H1 (cell line): ENCODE measurements around the gene IRF9. TPM values are rescaled to one million over a fixed set of nuclear protein-coding genes. Genes with fewer than 3 reads are reported as not detected.

Source experiments
- CTCF ChIA-PET: fragments of 300-600 bp; sonication (Branson Sonifier 250); formaldehyde crosslinking; loops from one replicate; lab custom pipeline; 2021; ENCODE audit not compliant: partially characterized antibody; lab: Charles Lee
- POLR2A ChIA-PET: fragments of 300-600 bp; sonication (Branson Sonifier 250); formaldehyde crosslinking; loops from one replicate; lab custom pipeline; 2021; ENCODE audit warnings: inconsistent platforms; ENCODE audit not compliant: partially characterized antibody; lab: Charles Lee
- DNase-seq, 2 experiments: peaks; one replicate each; pipeline versions ENCODE4 v3.0.0 to v3.0.0-alpha.2; 2010 to 2022; ENCODE audit warnings: low spot score in 2 of 2, low read depth in 1 of 2, mixed read lengths in 1 of 2
- FAIRE-seq: peaks from 2 replicates; lab custom pipeline; 2011; peaks lifted over from hg19 to GRCh38; lab: Jason Lieb, UNC
- H2AFZ ChIP-seq: 2 replicates; pipeline ENCODE4 v1.8.1; 2012; ENCODE audit warnings: low read length, inconsistent platforms
- H2AK5ac ChIP-seq: 2 replicates; pipeline ENCODE4 v1.6.1; 2013; ENCODE audit warnings: low read depth, low read length
- H2BK120ac ChIP-seq: replicated peaks from 2 replicates; pipeline ENCODE3; 2013; ENCODE audit warnings: low read depth, low read length, inconsistent platforms
- H2BK12ac ChIP-seq: 2 replicates; pipeline ENCODE4 v1.6.1; 2013; ENCODE audit warnings: low read depth, low read length
- H2BK15ac ChIP-seq: 2 replicates; pipeline ENCODE4 v1.6.1; 2013; ENCODE audit warnings: low read length
- H2BK20ac ChIP-seq: 2 replicates; pipeline ENCODE4 v1.6.1; 2013; ENCODE audit warnings: low read length
- H2BK5ac ChIP-seq: 2 replicates; pipeline ENCODE4 v1.6.1; 2013; ENCODE audit warnings: low read depth, low read length
- H3K14ac ChIP-seq: 2 replicates; pipeline ENCODE4 v1.6.1; 2013; ENCODE audit warnings: inconsistent platforms; ENCODE audit not compliant: insufficient read length
- H3K18ac ChIP-seq: 2 replicates; pipeline ENCODE4 v1.6.1; 2013; ENCODE audit warnings: low read length; ENCODE audit errors: extremely low read depth
- H3K23ac ChIP-seq: 2 replicates; pipeline ENCODE4 v1.6.1; 2013; ENCODE audit warnings: inconsistent platforms; ENCODE audit not compliant: insufficient read length
- H3K23me2 ChIP-seq: 2 replicates; pipeline ENCODE4 v1.6.1; 2013; ENCODE audit warnings: low read depth, low read length
- H3K27ac ChIP-seq: 2 replicates; pipeline ENCODE4 v1.6.1; 2011; ENCODE audit warnings: low read depth, low read length, inconsistent platforms
- H3K27me3 ChIP-seq, 4 experiments: replicated peaks in 1 of 4; 1 replicate in 1 of 4; 2 replicates in 3 of 4; pipeline versions ENCODE4 v1.6.1 to v1.8.1; 2011 to 2013; ENCODE audit warnings: low read length in 3 of 4, mild to moderate bottlenecking in 3 of 4, inconsistent platforms in 2 of 4, mixed read lengths in 2 of 4, moderate library complexity in 1 of 4; ENCODE audit not compliant: control insufficient read depth in 3 of 4, insufficient read depth in 3 of 4; ENCODE audit errors: extremely low read depth in 1 of 4
- H3K36me3 ChIP-seq, 4 experiments: 2 replicates each; pipeline versions ENCODE4 v1.6.1 to v1.8.1; 2011 to 2013; ENCODE audit warnings: mild to moderate bottlenecking in 4 of 4, low read length in 3 of 4, moderate library complexity in 2 of 4, control low read depth in 1 of 4, inconsistent platforms in 1 of 4; ENCODE audit not compliant: insufficient read depth in 4 of 4, control insufficient read depth in 2 of 4
- H3K4ac ChIP-seq: replicated peaks from 2 replicates; pipeline ENCODE3; 2013; ENCODE audit warnings: low read length, low read depth, mixed read lengths, inconsistent platforms; ENCODE audit not compliant: insufficient read length
- H3K4me1 ChIP-seq, 4 experiments: replicated peaks in 1 of 4; 1 replicate in 1 of 4; 2 replicates in 3 of 4; pipeline versions ENCODE4 v1.6.1 to v1.8.1; 2011 to 2013; ENCODE audit warnings: low read length in 3 of 4, inconsistent platforms in 2 of 4, mixed read lengths in 1 of 4; ENCODE audit not compliant: insufficient read depth in 4 of 4, control insufficient read depth in 3 of 4
- H3K4me2 ChIP-seq, 2 experiments: 2 replicates each; pipeline versions ENCODE4 v1.6.1 to v1.8.1; 2011 to 2013; ENCODE audit warnings: low read depth in 2 of 2, low read length in 2 of 2, control low read depth in 1 of 2, inconsistent platforms in 1 of 2, mild to moderate bottlenecking in 1 of 2; ENCODE audit not compliant: insufficient read depth in 1 of 2
- H3K4me3 ChIP-seq, 4 experiments: fragments of 200-600, 300-600 bp in 1 of 4; sonication (generic), shearing (Covaris generic), sonication (Bioruptor Twin) in 1 of 4; 2 replicates each; pipeline versions ENCODE4 v1.5.1 to v1.8.1; 2011 to 2016; ENCODE audit warnings: low read length in 4 of 4, low read depth in 3 of 4, control low read depth in 2 of 4, inconsistent platforms in 2 of 4, mild to moderate bottlenecking in 2 of 4, mixed read lengths in 1 of 4, moderate library complexity in 1 of 4; ENCODE audit not compliant: insufficient read depth in 2 of 4; ENCODE audit errors: extremely low read depth in 1 of 4
- H3K56ac ChIP-seq: replicated peaks from 2 replicates; pipeline ENCODE3; 2013; ENCODE audit warnings: low read depth, mild to moderate bottlenecking, mixed read lengths, low read length, inconsistent platforms; ENCODE audit not compliant: insufficient read length
- H3K79me1 ChIP-seq: 2 replicates; pipeline ENCODE4 v1.6.1; 2013; ENCODE audit warnings: low read depth, low read length, control low read depth
- H3K79me2 ChIP-seq, 2 experiments: 2 replicates each; pipeline versions ENCODE4 v1.6.1 to v1.8.1; 2012 to 2013; ENCODE audit warnings: low read length in 2 of 2, mild to moderate bottlenecking in 2 of 2, inconsistent platforms in 1 of 2; ENCODE audit not compliant: insufficient read depth in 2 of 2, control insufficient read depth in 1 of 2
- H3K9ac ChIP-seq, 4 experiments: replicated peaks in 1 of 4; 1 replicate in 1 of 4; 2 replicates in 3 of 4; pipeline versions ENCODE4 v1.6.1 to v1.8.1; 2011 to 2013; ENCODE audit warnings: low read depth in 3 of 4, low read length in 3 of 4, control low read depth in 2 of 4, mild to moderate bottlenecking in 2 of 4, moderate library complexity in 2 of 4, inconsistent platforms in 1 of 4; ENCODE audit errors: extremely low read depth in 1 of 4
- H3K9me3 ChIP-seq, 2 experiments: 2 replicates each; pipeline versions ENCODE4 v1.6.1 to v1.8.1; 2012 to 2013; ENCODE audit warnings: mild to moderate bottlenecking in 2 of 2, moderate library complexity in 2 of 2, control low read depth in 1 of 2, inconsistent platforms in 1 of 2, low read depth in 1 of 2, low read length in 1 of 2, mixed read lengths in 1 of 2; ENCODE audit not compliant: insufficient read depth in 2 of 2
- H4K20me1 ChIP-seq, 2 experiments: replicated peaks in 1 of 2; 2 replicates each; pipeline versions ENCODE3 to v1.8.1; 2011 to 2013; ENCODE audit warnings: inconsistent platforms in 2 of 2, low read length in 2 of 2, mild to moderate bottlenecking in 1 of 2; ENCODE audit not compliant: insufficient read depth in 2 of 2, control insufficient read depth in 1 of 2
- H4K5ac ChIP-seq: 2 replicates; pipeline ENCODE4 v1.6.1; 2013; ENCODE audit warnings: low read length, low read depth, mixed read lengths, inconsistent platforms; ENCODE audit not compliant: insufficient read length
- H4K8ac ChIP-seq: 2 replicates; pipeline ENCODE4 v1.8.0; 2013; ENCODE audit warnings: mild to moderate bottlenecking, moderate library complexity, low read length, inconsistent platforms; ENCODE audit not compliant: insufficient read depth; ENCODE audit errors: extremely low read depth
- H4K91ac ChIP-seq: replicated peaks from 2 replicates; pipeline ENCODE3; 2013; ENCODE audit warnings: low read length, mixed read lengths, inconsistent platforms; ENCODE audit not compliant: insufficient read length
- GTF2F1 ChIP-seq: IDR thresholded peaks from 2 replicates; pipeline ENCODE4 v1.6.1; 2012; ENCODE audit warnings: low read depth, low read length, improper control_type of control experiment, borderline replicate concordance
- HDAC2 ChIP-seq, 2 experiments: fragments of 300-600 bp in 1 of 2; sonication (generic) in 1 of 2; IDR thresholded peaks; 2 replicates each; pipeline ENCODE4 v1.6.1; 2011 to 2012; ENCODE audit warnings: low read depth in 2 of 2, low read length in 2 of 2, mild to moderate bottlenecking in 2 of 2, moderate library complexity in 2 of 2, borderline replicate concordance in 1 of 2, inconsistent platforms in 1 of 2
- NANOG ChIP-seq: IDR thresholded peaks from 2 replicates; pipeline ENCODE4 v1.6.1; 2011; ENCODE audit warnings: low read length, low read depth, mild to moderate bottlenecking, inconsistent platforms; ENCODE audit not compliant: insufficient read depth, poor library complexity, severe bottlenecking
- PHF8 ChIP-seq: fragments of 200-600 bp; sonication (generic); conservative IDR thresholded peaks from 2 replicates; pipeline ENCODE4 v1.7.1; 2012; ENCODE audit warnings: low read depth, mild to moderate bottlenecking, inconsistent platforms, low read length, moderate library complexity
- RBBP5 ChIP-seq: IDR thresholded peaks from 2 replicates; pipeline ENCODE4 v1.7.1; 2012; ENCODE audit warnings: low read depth, mild to moderate bottlenecking, inconsistent platforms, low read length, moderate library complexity, borderline replicate concordance
- SP1 ChIP-seq: IDR thresholded peaks from 2 replicates; pipeline ENCODE4 v1.6.1; 2011; ENCODE audit warnings: low read depth, low read length
- SUZ12 ChIP-seq: fragments of 200-600 bp; sonication (generic); IDR thresholded peaks from 2 replicates; pipeline ENCODE4 v1.6.1; 2012; ENCODE audit warnings: mild to moderate bottlenecking, inconsistent platforms, low read length, moderate library complexity, mixed read lengths
- TAF1 ChIP-seq: IDR thresholded peaks from 2 replicates; pipeline ENCODE4 v1.6.1; 2011; ENCODE audit warnings: mild to moderate bottlenecking, low read depth, low read length
- WGBS, 2 experiments: shearing (Covaris generic) in 1 of 2; methylation state at CpG; one replicate each; pipeline versions ENCODE4 v1.1.6 to v1.1.7; 2013 to 2015; ENCODE audit warnings: low lambda C conversion rate in 2 of 2, mixed read lengths in 2 of 2, inconsistent platforms in 1 of 2, low coverage in 1 of 2, missing lambda C conversion rate in 1 of 2; ENCODE audit not compliant: insufficient replicate concordance in 2 of 2, insufficient coverage in 1 of 2, insufficient read length in 1 of 2; ENCODE audit errors: extremely low coverage in 1 of 2, missing lambda C conversion rate in 1 of 2; 5-methylcytosine and 5-hydroxymethylcytosine counted together
- polyA plus RNA-seq, 7 experiments: library from polyadenylated mRNA; depleted of rRNA in 3 of 7; stranded (reverse) in 5 of 7; unstranded in 2 of 7; fragments of >200 nt in 5 of 7; fragments of 200-250 nt in 2 of 7; gene quantifications; 1 replicate in 5 of 7; 2 replicates in 1 of 7; 4 replicates in 1 of 7; pipeline versions ENCODE4 v1.2.1 to v1.2.3, GENCODE V29; 2011 to 2013; ENCODE audit warnings: missing spikeins in 2 of 7, mixed read lengths in 2 of 7
- total RNA-seq: library from RNA; stranded (reverse); fragmentation: NEBNext Ultra II Directional; extraction: Animal tissue kit (Norgen Biotek cat#: 25700); gene quantifications from 2 replicates; pipeline ENCODE4 v1.2.1, GENCODE V29; 2021
- TF ChIP-seq, protein P1 (sequence below): IDR thresholded peaks from 2 replicates; pipeline ENCODE4 v1.6.1; 2012; ENCODE audit warnings: inconsistent platforms

IRF9 gene
- total and polyA plus RNA-seq, 2 of the 8 experiments (the other 6 are each of a cell fraction or from before 2014, with no cell fraction given): 11.4 to 13.2 TPM

- Histone ChIP-seq H3K79me1 (peaks cover 7% of the 10 kb centered on the region; the same call in 1 of the 2 replicates), H4K20me1 (peaks cover 0 to 1% of the 10 kb centered on the region in 2 experiments), H2BK20ac (no peak within 1 kb of the TSS), H3K79me2 (peaks cover 0 to 20% of the 10 kb centered on the region in 2 experiments; a peak in 2 of 4 replicates), H2AFZ (peak within 1 kb of the TSS; percentile 37; the same call in 1 of the 2 replicates), H3K36me3 (peaks cover 8 to 33% (median 16%) of the 10 kb centered on the region in 4 experiments; a peak in 6 of 8 replicates), H3K23ac (no peak within 1 kb of the TSS), H2BK120ac (no peak within 1 kb of the TSS), H3K4ac (peak within 1 kb of the TSS; percentile 76), H3K23me2 (peaks cover 5% of the 10 kb centered on the region; the same call in 1 of the 2 replicates), H4K91ac (peak within 1 kb of the TSS; percentile 96), H3K14ac (no peak within 1 kb of the TSS), H3K4me2 (peak within 1 kb of the TSS; percentile 53 to 90), H3K27me3 (no peaks in the 10 kb centered on the region), H2BK12ac (peak within 1 kb of the TSS; percentile 91), H3K18ac (peak within 1 kb of the TSS; percentile 97), H2AK5ac (peak within 1 kb of the TSS; percentile 68; the same call in 1 of the 2 replicates), H4K8ac (peak within 1 kb of the TSS; percentile 85), H3K56ac (peak within 1 kb of the TSS; percentile 88), H2BK15ac (peak within 1 kb of the TSS; percentile 89), H3K9me3 (no peaks in the 10 kb centered on the region), H3K9ac (peak within 1 kb of the TSS; percentile 83 to 96 (median 92)), H3K4me1 (peaks cover 4 to 13% (median 7%) of the 10 kb centered on the region in 4 experiments; a peak in 6 of 7 replicates), H4K5ac (peak within 1 kb of the TSS; percentile 94), H2BK5ac (peak within 1 kb of the TSS; percentile 98), H3K27ac (peak within 1 kb of the TSS; percentile 92), H3K4me3 (peak within 1 kb of the TSS; percentile 79 to 99 (median 94))
- ChIA-PET POLR2A (interaction anchor here (0.7 to 10.5 kb wide), 22 partner anchors 9 to 290 kb away, joined by 3 to 118 read pairs (median 4); partner anchors contain the start of genes CARMIL3, CHMP4A, DCAF11 and FITM1), CTCF (interaction anchor here (0.9 to 2.8 kb wide), 5 partner anchors 9 to 241 kb away, joined by 3 to 10 read pairs (median 3); partner anchors contain the start of genes DCAF11 and NRL)
- DNase-seq (peak; percentile 98 to 100), FAIRE-seq (no peak)
- 1% methylated on average over 44 of the region's 65 CpGs; no CpG with 5 or more reads in 1 of the 2 experiments for WGBS, 2 experiments
- peak; percentile 92 for TF ChIP-seq TAF1
- peak; percentile 97 for TF ChIP-seq SP1
- TF ChIP-seq SUZ12: no peak
- peak; percentile 54; the same call in 1 of the 2 replicates for TF ChIP-seq RBBP5
- no peak; a peak in 1 of 4 replicates for TF ChIP-seq HDAC2 (IDR thresholded peaks at IDR 0.05; ENCODE audit: borderline replicate concordance in 1 of 2, low read depth in 2 of 2, low read length in 2 of 2)
- peak; percentile 84 for TF ChIP-seq PHF8
- peak; percentile 31 for TF ChIP-seq NANOG
- TF ChIP-seq GTF2F1: 0 out of 2 replicates have a peak, but pooled peaks have one; percentile 42
- TF ChIP-seq, protein P1, sequence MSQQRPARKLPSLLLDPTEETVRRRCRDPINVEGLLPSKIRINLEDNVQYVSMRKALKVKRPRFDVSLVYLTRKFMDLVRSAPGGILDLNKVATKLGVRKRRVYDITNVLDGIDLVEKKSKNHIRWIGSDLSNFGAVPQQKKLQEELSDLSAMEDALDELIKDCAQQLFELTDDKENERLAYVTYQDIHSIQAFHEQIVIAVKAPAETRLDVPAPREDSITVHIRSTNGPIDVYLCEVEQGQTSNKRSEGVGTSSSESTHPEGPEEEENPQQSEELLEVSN: 0 out of 2 replicates have a peak, but pooled peaks have one; percentile 41
Observed at GRCh38 chr14:24141097-24141880, 19.8 kb upstream of the IRF9 start, which contains the start of gene EMC9. TSS of gene EMC9 (minus strand) at chr14:24141591. CDS start at chr14:24141304, 287 bp downstream.
